CD4-positive, alpha-beta memory T cell (primary cell): Measurements from ENCODE around the gene TBCA. TPM values are rescaled to one million over a fixed set of nuclear protein-coding genes. Genes with fewer than 3 reads are reported as not detected.
"Not testable (repeated sequence)": the region's sequence is repeated elsewhere in the genome, so short reads cannot be mapped to it uniquely, and the experiment has no call there.

Source experiments
- CTCF ChIA-PET: fragments of 350-600 bp; sonication (Branson Sonifier 250); formaldehyde crosslinking; loops from one replicate; lab custom pipeline; 2021; ENCODE audit warnings: inconsistent platforms; ENCODE audit not compliant: partially characterized antibody; lab: Charles Lee
- POLR2A ChIA-PET: fragments of 350-600 bp; sonication (Branson Sonifier 250); formaldehyde crosslinking; loops from one replicate; lab custom pipeline; 2021; ENCODE audit not compliant: partially characterized antibody; lab: Charles Lee
- DNase-seq, 5 donors: peaks; one replicate each; pipeline versions ENCODE4 v3.0.0 to v3.0.0-alpha.2; 2020 to 2022; ENCODE audit warnings: mixed read lengths in 1 of 5
- H3K27ac ChIP-seq: one replicate; pipeline ENCODE4 v1.7.0; 2013; ENCODE audit warnings: low read depth, low read length
- H3K27me3 ChIP-seq: 2 replicates; pipeline ENCODE4 v1.7.0; 2013; ENCODE audit warnings: mild to moderate bottlenecking, low read length, moderate library complexity; ENCODE audit not compliant: insufficient read depth
- H3K36me3 ChIP-seq: 2 replicates; pipeline ENCODE4 v1.7.0; 2013; ENCODE audit warnings: mild to moderate bottlenecking, low read length, moderate library complexity; ENCODE audit not compliant: insufficient read depth
- H3K4me1 ChIP-seq: 2 replicates; pipeline ENCODE4 v1.7.0; 2013; ENCODE audit warnings: mild to moderate bottlenecking, low read length, moderate library complexity; ENCODE audit not compliant: insufficient read depth
- H3K4me3 ChIP-seq, 2 donors: one replicate each; pipeline ENCODE4 v1.7.0; 2013; ENCODE audit warnings: low read length in 2 of 2, mild to moderate bottlenecking in 1 of 2
- H3K9me3 ChIP-seq, 2 donors: one replicate each; pipeline ENCODE4 v1.7.0; 2013; ENCODE audit warnings: low read length in 2 of 2, control low read depth in 1 of 2; ENCODE audit not compliant: control insufficient read depth in 1 of 2
- H3K27ac Mint-ChIP-seq, 7 donors: one replicate each; pipeline ENCODE4 v1.8.0; 2020 to 2021; ENCODE audit warnings: mixed read lengths in 7 of 7, mild to moderate bottlenecking in 6 of 7, inconsistent platforms in 3 of 7, moderate library complexity in 3 of 7
- H3K27me3 Mint-ChIP-seq, 2 donors: one replicate each; pipeline ENCODE4 v1.8.0; 2020 to 2021; ENCODE audit warnings: mixed read lengths in 2 of 2
- H3K36me3 Mint-ChIP-seq, 2 donors: one replicate each; pipeline ENCODE4 v1.8.0; 2020 to 2021; ENCODE audit warnings: mixed read lengths in 2 of 2, inconsistent platforms in 1 of 2, mild to moderate bottlenecking in 1 of 2
- H3K4me1 Mint-ChIP-seq, 4 donors: one replicate each; pipeline ENCODE4 v1.8.0; 2020 to 2021; ENCODE audit warnings: mixed read lengths in 4 of 4, mild to moderate bottlenecking in 1 of 4
- H3K4me3 Mint-ChIP-seq, 8 donors: one replicate each; pipeline ENCODE4 v1.8.0; 2020 to 2021; ENCODE audit warnings: mixed read lengths in 8 of 8, mild to moderate bottlenecking in 7 of 8, moderate library complexity in 6 of 8, inconsistent platforms in 3 of 8
- H3K9me3 Mint-ChIP-seq, 8 donors: one replicate each; pipeline ENCODE4 v1.8.0; 2020 to 2021; ENCODE audit warnings: mixed read lengths in 8 of 8, mild to moderate bottlenecking in 5 of 8, inconsistent platforms in 3 of 8, moderate library complexity in 1 of 8
- intact Hi-C: fragments of 100-400 bp; cut with micrococcal nuclease; formaldehyde crosslinking; loops from one replicate; pipeline ENCODE4 v1.15.1; 2023
- polyA plus RNA-seq, 2 donors: library from polyadenylated mRNA; unstranded; fragments of 300-500 nt; fragmentation: Illumina TruSeq; gene quantifications; one replicate each; pipeline ENCODE4 v1.2.3, GENCODE V29; 2021
- total RNA-seq, 2 experiments: library from RNA; stranded (reverse); gene quantifications; one replicate each; pipeline ENCODE4 v1.2.3, GENCODE V29; 2021

Gene TBCA
- total and polyA plus RNA-seq, 4 experiments from 2014 or later, result 80.4 to 200 (median 138) TPM

DNA sequence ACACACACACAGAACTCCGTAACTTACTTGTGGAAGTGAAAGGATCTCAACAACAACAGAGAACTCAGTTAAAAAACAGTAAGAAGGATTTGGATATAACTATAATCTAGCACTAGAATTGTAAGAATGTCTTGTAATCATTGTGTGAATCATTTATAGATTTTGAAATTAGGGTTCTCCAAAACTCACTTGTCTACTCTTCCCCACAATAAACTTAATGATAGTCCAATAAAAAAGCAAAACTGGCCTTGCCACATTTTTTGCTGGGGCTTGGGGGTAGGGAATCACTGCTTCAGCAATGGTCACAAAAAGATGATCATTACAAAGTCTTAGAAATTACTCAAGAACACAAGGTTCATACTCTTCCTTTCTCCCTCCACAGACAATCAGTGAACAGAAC, 8.8 kb downstream of the TBCA start:
- Histone ChIP-seq H3K4me3 (no peak overlapping the region), H3K4me1 (peaks cover 26% of the 10 kb centered on the region), H3K9me3 (no peaks in the 10 kb centered on the region), H3K36me3 (no peaks in the 10 kb centered on the region), H3K27ac (no peak overlapping the region), H3K27me3 (no peaks in the 10 kb centered on the region)
- Mint-ChIP-seq H3K27me3 (no peaks in the 10 kb centered on the region), H3K9me3 (no peaks in the 10 kb centered on the region), H3K4me1 (peaks cover 26 to 56% (median 39%) of the 10 kb centered on the region in 4 donors), H3K36me3 (peaks cover 40 to 42% of the 10 kb centered on the region in 2 donors), H3K4me3 (peak overlapping the region in 1 of 8 donors; percentile 23), H3K27ac (no peak overlapping the region)
- DNase-seq, result no peak
- POLR2A ChIA-PET, result no interaction called here
- CTCF ChIA-PET, result no interaction called here
- intact Hi-C loops, result no loop called here

DNA sequence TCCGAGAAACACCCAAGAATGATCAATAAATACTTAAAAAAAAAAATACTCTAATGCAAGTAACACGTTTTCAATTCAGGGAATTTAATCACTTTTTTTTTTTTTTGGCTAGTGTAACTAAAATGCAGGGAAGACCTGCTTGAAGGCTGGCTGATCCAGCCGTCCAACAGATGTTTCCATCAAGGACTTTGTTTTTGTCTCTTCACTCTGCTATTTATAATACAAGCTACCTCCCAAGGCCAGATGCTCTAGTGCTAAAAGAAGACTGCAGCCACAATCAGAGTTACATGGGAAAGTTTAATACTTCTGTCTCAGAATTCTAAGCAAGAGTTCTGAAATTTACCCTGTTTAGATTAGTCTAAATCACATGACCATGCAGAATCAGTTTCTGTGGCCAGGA, 14.5 kb downstream of the TBCA start:
- Histone ChIP-seq H3K9me3 (no peaks in the 10 kb centered on the region), H3K27me3 (no peaks in the 10 kb centered on the region), H3K27ac (no peak overlapping the region), H3K4me3 (no peak overlapping the region), H3K4me1 (peaks cover 9% of the 10 kb centered on the region), H3K36me3 (no peaks in the 10 kb centered on the region)
- Mint-ChIP-seq H3K27ac (no peak overlapping the region), H3K4me1 (peaks cover 22 to 51% (median 34%) of the 10 kb centered on the region in 4 donors), H3K9me3 (no peaks in the 10 kb centered on the region), H3K27me3 (no peaks in the 10 kb centered on the region), H3K36me3 (peaks cover 29 to 46% of the 10 kb centered on the region in 2 donors), H3K4me3 (no peak overlapping the region)
- ChIA-PET CTCF (no interaction called here), POLR2A (no interaction called here)
- intact Hi-C loops, result no loop called here
- no peak for DNase-seq

DNA sequence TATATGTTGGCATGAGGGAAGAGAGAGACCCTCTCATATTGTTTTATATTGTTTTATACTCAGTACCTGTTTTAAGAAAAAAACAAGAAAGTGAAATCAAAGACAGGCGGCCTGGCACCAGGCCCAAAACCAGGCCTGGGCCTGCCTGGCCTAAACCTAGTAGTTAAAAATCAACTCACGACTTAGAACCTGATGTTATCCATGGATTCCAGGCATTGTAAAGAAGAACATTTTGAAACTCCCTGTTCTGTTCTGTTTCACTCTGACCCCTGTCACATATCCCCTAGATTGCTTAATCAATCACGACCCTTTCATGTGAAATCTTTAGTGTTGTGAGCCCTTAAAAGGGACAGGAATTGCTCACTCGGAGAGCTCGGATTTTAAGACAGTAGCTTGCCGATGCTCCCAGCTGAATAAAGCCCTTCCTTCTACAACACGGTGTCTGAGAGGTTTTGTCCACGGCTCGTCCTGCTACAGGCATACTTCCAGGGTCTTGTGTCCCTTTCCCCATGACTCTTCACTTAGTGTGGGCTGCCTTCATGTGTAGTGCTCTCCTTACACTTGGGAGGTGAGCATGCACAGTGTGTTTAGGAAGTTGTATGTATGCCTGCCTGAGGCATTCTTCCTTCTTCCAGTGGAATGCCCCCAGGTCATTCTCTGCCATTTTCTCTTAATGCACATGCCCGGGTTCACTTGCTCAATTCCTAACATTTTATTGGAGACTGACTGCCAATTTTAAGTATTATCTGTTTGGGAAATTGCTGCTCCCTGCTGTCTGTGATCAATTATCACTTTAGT, 17.8 kb downstream of the TBCA start:
- H3K36me3 Mint-ChIP-seq, result peaks cover 23 to 48% of the 10 kb centered on the region in 2 donors
- H3K27ac ChIP-seq, result no peak overlapping the region
- no peak for DNase-seq
- intact Hi-C loops, result no loop called here
- H3K4me1 ChIP-seq, result peaks cover 9% of the 10 kb centered on the region
- ChIA-PET CTCF (no interaction called here), POLR2A (no interaction called here)
- H3K27me3 ChIP-seq, result no peaks in the 10 kb centered on the region
- no peaks in the 10 kb centered on the region for H3K9me3 Mint-ChIP-seq
- no peaks in the 10 kb centered on the region for H3K27me3 Mint-ChIP-seq
- H3K4me1 Mint-ChIP-seq, result peaks cover 26 to 54% (median 38%) of the 10 kb centered on the region in 4 donors
- H3K4me3 Mint-ChIP-seq, result peak overlapping the region in 3 of 8 donors; percentile 46 to 58 (median 50)
- no peaks in the 10 kb centered on the region for H3K36me3 ChIP-seq
- no peak overlapping the region for H3K4me3 ChIP-seq
- H3K27ac Mint-ChIP-seq, result no peak overlapping the region
- no peaks in the 10 kb centered on the region for H3K9me3 ChIP-seq

DNA sequence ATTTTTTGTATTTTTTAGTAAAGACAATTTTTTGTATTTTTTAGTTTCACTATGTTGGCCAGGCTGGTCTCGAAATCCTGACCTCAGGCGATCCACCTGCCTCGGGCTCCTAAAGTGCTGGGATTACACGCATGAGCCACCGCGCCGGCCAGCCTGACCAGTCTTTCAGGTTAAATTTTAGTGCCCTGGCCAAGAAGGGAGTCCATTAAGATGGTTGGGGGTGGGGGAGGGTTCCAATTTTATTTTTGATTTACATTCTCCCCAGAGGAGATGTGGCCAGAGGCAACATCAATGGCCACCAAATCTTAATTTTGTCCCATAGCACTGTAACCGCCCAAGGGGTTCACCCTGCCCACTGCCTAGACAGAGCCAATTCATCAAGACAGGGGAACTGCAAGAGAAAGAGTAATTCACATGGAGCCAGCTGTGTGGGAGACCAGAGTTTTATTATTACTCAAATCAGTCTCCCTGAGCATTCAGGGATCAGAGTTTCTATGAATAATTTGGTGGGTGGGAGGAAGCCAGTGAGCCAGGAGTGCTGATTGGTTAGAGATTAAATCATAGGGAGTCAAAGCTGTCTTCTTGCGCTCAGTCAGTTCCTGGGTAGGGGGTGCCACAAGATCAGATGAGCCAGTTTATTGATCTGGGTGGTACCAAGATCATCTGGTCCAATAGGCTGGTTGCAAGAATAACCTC, 24.7 kb downstream of the TBCA start:
- CTCF ChIA-PET, result no interaction called here

DNA sequence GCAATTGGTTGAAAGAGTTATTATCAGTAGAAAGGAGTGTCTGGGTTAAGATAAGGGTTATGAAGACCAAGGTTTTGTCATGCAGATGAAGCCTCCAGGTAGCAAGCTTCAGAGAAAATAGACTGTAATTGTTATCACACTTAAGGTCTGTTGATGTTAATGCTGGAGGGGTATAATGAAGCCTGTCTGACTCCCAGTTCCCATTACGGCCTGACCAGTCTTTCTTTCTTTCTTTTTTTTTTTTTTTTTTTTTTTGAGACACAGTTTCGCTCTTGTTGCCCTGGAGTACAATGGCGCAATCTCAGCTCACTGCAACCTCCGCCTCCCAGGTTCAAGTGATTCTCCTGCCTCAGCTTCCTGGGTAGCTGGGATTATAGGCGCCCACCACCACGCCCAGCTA, 25.2 kb downstream of the TBCA start:
- H3K36me3 ChIP-seq, H3K4me3 Mint-ChIP-seq, H3K27ac ChIP-seq, CTCF ChIA-PET, POLR2A ChIA-PET, H3K4me3 ChIP-seq, H3K27ac Mint-ChIP-seq, H3K4me1 ChIP-seq, H3K9me3 ChIP-seq, H3K27me3 Mint-ChIP-seq, intact Hi-C loops, DNase-seq, H3K9me3 Mint-ChIP-seq, H3K27me3 ChIP-seq: not testable (repeated sequence)
- H3K36me3 Mint-ChIP-seq, result peaks cover 0 to 15% of the 10 kb centered on the region in 2 donors
- H3K4me1 Mint-ChIP-seq, result peaks cover 26 to 44% (median 37%) of the 10 kb centered on the region in 4 donors

More for the DNA sequence above, 24.7 kb downstream of the TBCA start:
- POLR2A ChIA-PET, result no interaction called here
- H3K9me3 ChIP-seq, result no peaks in the 10 kb centered on the region
- H3K4me3 Mint-ChIP-seq, result peak overlapping the region in 2 of 8 donors; percentile 22 to 61
- no peak overlapping the region for H3K27ac ChIP-seq
- no peak overlapping the region for H3K27ac Mint-ChIP-seq
- peaks cover 27 to 49% (median 40%) of the 10 kb centered on the region in 4 donors for H3K4me1 Mint-ChIP-seq
- no peaks in the 10 kb centered on the region for H3K27me3 ChIP-seq
- H3K4me3 ChIP-seq, result no peak overlapping the region
- intact Hi-C loops, result no loop called here
- peaks cover under 1 to 21% of the 10 kb centered on the region in 2 donors for H3K36me3 Mint-ChIP-seq
- no peaks in the 10 kb centered on the region for H3K9me3 Mint-ChIP-seq
- DNase-seq, result no peak
- no peaks in the 10 kb centered on the region for H3K27me3 Mint-ChIP-seq
- H3K36me3 ChIP-seq, result no peaks in the 10 kb centered on the region
- H3K4me1 ChIP-seq, result peaks cover 6% of the 10 kb centered on the region

DNA sequence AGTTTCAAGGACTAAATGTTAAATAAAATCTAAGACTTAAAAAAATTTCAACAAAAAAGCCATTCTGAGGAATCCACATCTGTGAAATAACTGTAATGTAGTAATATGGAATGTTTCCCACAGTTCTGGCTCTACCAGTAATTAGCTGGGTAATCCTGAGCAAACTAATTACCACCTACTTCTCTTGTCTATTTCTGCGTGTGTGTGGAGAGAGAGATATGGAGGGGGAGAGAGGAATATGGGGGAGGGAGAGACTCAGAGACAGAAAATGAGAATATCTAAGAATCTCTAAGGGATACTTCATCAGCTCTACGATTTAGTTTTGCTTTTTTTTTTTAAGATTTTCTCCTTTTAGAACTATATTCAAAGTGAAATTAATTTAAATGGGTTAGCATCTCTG, 28.0 kb downstream of the TBCA start:
- Histone ChIP-seq H3K9me3 (no peaks in the 10 kb centered on the region), H3K27ac (no peak overlapping the region), H3K27me3 (no peaks in the 10 kb centered on the region), H3K4me3 (no peak overlapping the region), H3K4me1 (peaks cover 6% of the 10 kb centered on the region), H3K36me3 (no peaks in the 10 kb centered on the region)
- intact Hi-C loops, result no loop called here
- DNase-seq, result no peak
- Mint-ChIP-seq H3K36me3 (peaks cover 3 to 9% of the 10 kb centered on the region in 2 donors), H3K9me3 (no peaks in the 10 kb centered on the region), H3K4me3 (peak overlapping the region in 1 of 8 donors; percentile 16), H3K27ac (no peak overlapping the region), H3K27me3 (no peaks in the 10 kb centered on the region), H3K4me1 (peaks cover 28 to 44% (median 36%) of the 10 kb centered on the region in 4 donors)
- ChIA-PET CTCF (interaction anchor here (1.7 kb wide), 1 partner anchor 12 kb away, joined by 4 read pairs; no protein-coding TSS in a partner anchor), POLR2A (no interaction called here)

DNA sequence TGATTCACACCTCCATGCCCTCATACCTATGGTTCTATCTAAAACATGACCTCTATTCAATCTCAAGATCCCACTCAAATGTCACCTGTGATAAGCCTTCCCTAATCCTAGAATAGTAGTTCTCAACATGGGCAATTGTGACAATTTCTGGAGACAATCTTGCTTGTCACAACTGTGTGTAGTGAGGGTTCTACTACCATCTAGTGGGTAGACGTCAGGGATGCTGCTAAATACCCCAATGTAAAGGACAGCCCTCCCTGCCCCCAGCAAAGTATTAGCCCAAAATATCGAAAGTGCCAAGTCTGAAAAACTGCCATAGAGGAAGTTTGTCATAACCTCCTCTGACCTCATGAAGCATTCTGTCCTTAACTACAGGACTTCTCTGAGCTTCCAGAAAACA, 32.0 kb downstream of the TBCA start:
- no peaks in the 10 kb centered on the region for H3K27me3 ChIP-seq
- H3K4me1 ChIP-seq, result peaks cover 6% of the 10 kb centered on the region
- intact Hi-C loops, result no loop called here
- H3K27ac ChIP-seq, result no peak overlapping the region
- Mint-ChIP-seq H3K4me3 (no peak overlapping the region), H3K27me3 (no peaks in the 10 kb centered on the region), H3K4me1 (peaks cover 18 to 23% (median 19%) of the 10 kb centered on the region in 4 donors), H3K36me3 (peaks cover 0 to 3% of the 10 kb centered on the region in 2 donors), H3K27ac (no peak overlapping the region), H3K9me3 (no peaks in the 10 kb centered on the region)
- ChIA-PET POLR2A (no interaction called here), CTCF (no interaction called here)
- DNase-seq, result no peak
- no peak overlapping the region for H3K4me3 ChIP-seq
- H3K36me3 ChIP-seq, result no peaks in the 10 kb centered on the region
- H3K9me3 ChIP-seq, result no peaks in the 10 kb centered on the region
